ENCODE data around the gene SLC6A2.

SLC6A2 gene

DNA sequence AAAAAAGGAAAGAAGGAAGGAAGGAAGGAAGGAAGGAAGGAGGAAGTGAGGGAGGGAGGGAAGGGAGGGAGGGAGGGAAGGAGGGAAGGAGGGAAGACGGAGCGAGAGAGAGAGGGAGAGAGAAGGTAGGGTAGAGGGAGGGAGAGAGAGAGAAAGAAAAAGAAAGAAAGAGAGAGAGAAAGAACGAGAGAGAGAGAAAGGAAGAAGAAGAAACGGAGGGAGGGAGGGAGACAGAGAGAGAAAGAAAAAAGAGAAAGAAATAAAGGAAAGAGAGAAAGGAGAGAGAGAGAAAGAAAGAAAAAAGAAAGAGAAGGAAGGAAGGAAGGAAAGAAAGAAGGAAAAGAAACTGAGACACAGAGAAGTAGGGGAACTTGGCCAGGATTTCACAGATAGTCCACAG, 8.4 kb upstream of the SLC6A2 start:
- TF ChIP-seq, protein P1, sequence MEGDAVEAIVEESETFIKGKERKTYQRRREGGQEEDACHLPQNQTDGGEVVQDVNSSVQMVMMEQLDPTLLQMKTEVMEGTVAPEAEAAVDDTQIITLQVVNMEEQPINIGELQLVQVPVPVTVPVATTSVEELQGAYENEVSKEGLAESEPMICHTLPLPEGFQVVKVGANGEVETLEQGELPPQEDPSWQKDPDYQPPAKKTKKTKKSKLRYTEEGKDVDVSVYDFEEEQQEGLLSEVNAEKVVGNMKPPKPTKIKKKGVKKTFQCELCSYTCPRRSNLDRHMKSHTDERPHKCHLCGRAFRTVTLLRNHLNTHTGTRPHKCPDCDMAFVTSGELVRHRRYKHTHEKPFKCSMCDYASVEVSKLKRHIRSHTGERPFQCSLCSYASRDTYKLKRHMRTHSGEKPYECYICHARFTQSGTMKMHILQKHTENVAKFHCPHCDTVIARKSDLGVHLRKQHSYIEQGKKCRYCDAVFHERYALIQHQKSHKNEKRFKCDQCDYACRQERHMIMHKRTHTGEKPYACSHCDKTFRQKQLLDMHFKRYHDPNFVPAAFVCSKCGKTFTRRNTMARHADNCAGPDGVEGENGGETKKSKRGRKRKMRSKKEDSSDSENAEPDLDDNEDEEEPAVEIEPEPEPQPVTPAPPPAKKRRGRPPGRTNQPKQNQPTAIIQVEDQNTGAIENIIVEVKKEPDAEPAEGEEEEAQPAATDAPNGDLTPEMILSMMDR (IDR thresholded peaks at IDR 0.05; ENCODE audit: low read depth, low read length), result no peak

DNA sequence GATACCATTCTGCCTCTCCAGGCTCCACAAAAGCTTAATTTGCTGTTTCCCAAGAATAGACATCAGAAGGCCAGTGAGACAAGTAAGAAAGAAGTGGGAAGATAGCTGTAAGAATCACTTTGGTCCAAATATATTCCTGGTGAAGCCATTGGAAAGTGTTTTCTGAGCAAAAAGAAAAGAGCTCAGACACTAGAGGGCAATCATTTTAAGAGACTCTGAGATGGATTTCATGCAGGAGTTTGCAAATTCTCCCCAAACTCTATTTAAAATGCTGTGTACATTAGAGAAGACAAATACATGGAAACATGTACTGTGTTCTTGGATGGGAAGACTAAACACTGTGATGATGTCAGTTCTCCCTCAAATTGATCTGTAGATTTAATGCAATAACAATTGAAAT, 8.0 kb upstream of the SLC6A2 start:
- H3K4me3 ChIP-seq (replicated peaks in 1 of 2; ENCODE audit: low read depth in 2 of 2, low read length in 2 of 2), result no peak overlapping the region
- TF ChIP-seq, protein P1 (IDR thresholded peaks at IDR 0.05; ENCODE audit: low read depth, low read length), result no peak
- DNase-seq (ENCODE audit: low read depth in 2 of 2), result no peak

More for the DNA sequence above, 8.4 kb upstream of the SLC6A2 start:
- H3K4me3 ChIP-seq (replicated peaks in 1 of 2; ENCODE audit: low read depth in 2 of 2, low read length in 2 of 2), result no peak overlapping the region
- no peak for DNase-seq (ENCODE audit: low read depth in 2 of 2)

DNA sequence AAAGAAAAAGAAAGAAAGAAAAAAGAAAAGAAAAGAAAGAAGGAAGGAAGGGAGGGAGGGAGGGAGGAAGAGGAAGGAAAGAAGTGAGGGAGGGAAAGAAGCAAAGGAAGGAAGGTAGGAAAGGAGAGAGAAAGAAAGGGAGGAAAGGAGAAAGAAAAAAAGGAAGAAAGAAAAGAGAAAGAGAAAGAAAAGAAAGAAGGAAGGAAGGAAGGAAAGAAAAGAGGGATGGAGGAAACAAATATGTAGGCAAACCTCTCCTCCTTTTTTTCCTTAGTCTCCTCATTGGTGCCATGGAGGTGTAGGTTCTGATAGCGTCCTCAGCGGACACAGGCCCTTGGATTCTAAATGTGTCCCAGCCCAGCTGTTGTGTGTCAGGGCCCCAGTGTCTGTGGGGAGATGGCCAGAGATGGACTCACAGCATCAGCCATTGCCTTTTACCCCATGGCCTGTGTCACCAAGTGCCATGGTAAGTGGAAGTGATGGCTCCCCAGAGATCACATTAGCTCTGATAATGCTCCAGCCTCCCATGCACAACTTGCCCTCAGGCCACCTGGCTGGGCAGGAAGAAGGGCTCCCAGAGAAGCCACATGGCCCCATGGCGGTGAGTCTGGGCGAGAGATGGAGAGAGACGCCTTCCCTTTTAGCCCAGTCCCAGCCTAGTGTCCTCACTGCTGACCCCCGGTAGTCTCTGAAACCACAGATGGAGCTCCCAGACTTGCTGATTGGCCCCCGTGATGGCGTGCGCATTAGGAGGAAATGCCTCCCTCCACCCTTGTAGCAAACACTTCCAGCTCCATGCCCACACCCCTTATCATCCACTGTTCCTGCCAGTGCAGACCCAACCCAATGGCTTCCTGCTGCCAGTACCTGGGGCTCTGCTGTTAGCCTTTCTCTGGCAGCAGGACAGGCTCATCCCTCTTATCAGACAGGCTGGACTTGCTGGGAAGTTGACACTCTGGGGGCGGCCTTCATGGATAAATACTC, 3.7 kb upstream of the SLC6A2 start:
- no peak for DNase-seq (ENCODE audit: low read depth in 2 of 2)
- H3K4me3 ChIP-seq (replicated peaks in 1 of 2; ENCODE audit: low read depth in 2 of 2, low read length in 2 of 2), result no peak overlapping the region
- TF ChIP-seq, protein P1 (IDR thresholded peaks at IDR 0.05; ENCODE audit: low read depth, low read length), result no peak

DNA sequence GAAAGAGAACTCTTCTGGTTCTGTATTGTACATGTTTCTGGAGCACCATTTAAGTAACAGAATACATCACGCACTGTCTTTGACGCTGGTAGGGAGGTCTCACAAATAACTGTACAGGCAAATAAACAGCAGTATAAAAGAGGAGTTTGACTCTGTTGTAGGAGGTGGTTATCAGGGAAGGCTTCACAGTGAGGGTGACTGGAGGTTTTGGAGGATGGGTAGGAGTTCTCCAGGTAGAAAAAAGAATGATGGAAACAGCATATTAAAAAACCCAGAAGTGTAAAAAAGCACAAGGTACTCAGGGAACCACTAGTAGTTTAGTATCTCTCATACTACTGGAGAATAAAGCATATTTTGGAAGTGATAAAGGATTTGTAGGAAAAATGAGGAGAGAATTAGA, 2.7 kb upstream of the SLC6A2 start:
- no peak for DNase-seq (ENCODE audit: low read depth in 2 of 2)
- no peak overlapping the region for H3K4me3 ChIP-seq (replicated peaks in 1 of 2; ENCODE audit: low read depth in 2 of 2, low read length in 2 of 2)
- TF ChIP-seq, protein P1 (IDR thresholded peaks at IDR 0.05; ENCODE audit: low read depth, low read length), result no peak

DNA sequence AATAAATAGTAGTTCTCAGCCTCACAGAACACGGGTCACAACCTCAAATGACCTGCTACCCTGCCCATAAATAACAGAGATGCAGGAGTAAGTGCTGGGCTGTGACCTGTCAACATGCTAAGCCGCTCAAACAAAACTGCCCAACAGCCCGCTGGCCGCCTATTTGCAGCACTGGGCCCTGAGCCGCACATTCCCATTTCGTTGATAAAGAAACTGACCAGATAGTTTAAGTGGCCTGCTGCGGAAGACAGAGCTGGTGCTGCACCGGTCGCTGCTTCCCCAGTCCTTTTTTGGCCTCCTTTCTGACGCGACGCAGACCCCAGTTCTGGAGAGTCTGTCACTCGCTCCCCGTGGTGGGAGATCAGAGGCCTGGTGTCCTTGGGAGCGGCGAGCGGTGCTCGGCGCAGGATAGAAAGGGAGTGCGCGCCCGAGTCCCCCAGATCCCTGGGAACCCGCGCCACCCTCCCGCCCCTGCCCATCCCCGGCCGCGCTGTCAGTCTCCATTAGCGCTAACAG, 349 bp upstream of the SLC6A2 start:
- TF ChIP-seq, protein P1 (IDR thresholded peaks at IDR 0.05; ENCODE audit: low read depth, low read length), result no peak
- H3K4me3 ChIP-seq (replicated peaks in 1 of 2; ENCODE audit: low read depth in 2 of 2, low read length in 2 of 2), result no peak overlapping the region
- DNase-seq (ENCODE audit: low read depth in 2 of 2), result no peak

DNA sequence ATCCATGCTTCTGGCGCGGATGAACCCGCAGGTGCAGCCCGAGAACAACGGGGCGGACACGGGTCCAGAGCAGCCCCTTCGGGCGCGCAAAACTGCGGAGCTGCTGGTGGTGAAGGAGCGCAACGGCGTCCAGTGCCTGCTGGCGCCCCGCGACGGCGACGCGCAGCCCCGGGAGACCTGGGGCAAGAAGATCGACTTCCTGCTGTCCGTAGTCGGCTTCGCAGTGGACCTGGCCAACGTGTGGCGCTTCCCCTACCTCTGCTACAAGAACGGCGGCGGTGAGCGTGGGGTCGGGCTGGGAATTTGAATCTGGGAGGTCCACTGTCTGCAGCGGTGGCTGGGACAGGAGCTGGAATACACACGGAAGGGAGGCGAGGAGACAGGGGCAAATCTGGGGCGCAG, 904 bp downstream of the SLC6A2 start:
- H3K4me3 ChIP-seq (replicated peaks in 1 of 2; ENCODE audit: low read depth in 2 of 2, low read length in 2 of 2), result no peak overlapping the region

More for the DNA sequence above, 904 bp downstream of the SLC6A2 start:
- TF ChIP-seq, protein P1 (IDR thresholded peaks at IDR 0.05; ENCODE audit: low read depth, low read length), result no peak
- DNase-seq (ENCODE audit: low read depth in 2 of 2), result no peak

Data from cardiac fibroblast (primary cell).